Measurements from ENCODE around the gene NR1H2. TPM values are rescaled to one million over a fixed set of nuclear protein-coding genes. Genes with fewer than 3 reads are reported as not detected.
A peak's percentile ranks its signal among the peaks of the same experiment; 100 is the strongest.

Gene NR1H2
- total RNA-seq, 2 donors from 2014 or later, result 97.0 to 121 TPM

- Histone ChIP-seq H3K27me3 (no peaks in the 10 kb centered on the region), H3K27ac (peak overlapping the region in 1 of 2 donors; percentile 89), H3K36me3 (no peaks in the 10 kb centered on the region), H3K9me3 (no peaks in the 10 kb centered on the region), H3K4me1 (peaks cover 0 to 8% of the 10 kb centered on the region in 2 donors), H3K4me3 (peak overlapping the region in 1 of 2 donors; percentile 52)
- no peak for DNase-seq (ENCODE audit: low spot score)
- TF ChIP-seq CTCF (IDR thresholded peaks at IDR 0.05), result no peak
These were observed 19.5 kb upstream of the NR1H2 start for GRCh38 chr19:50356691-50357177.

GRCh38 chr19:50357178-50358100 is 18.8 kb upstream of the NR1H2 start:
- Histone ChIP-seq H3K4me3 (peak overlapping the region; percentile 40 to 52), H3K36me3 (no peaks in the 10 kb centered on the region)

GRCh38 chr19:50358483-50359327 is 17.6 kb upstream of the NR1H2 start:
- no peak for TF ChIP-seq CTCF (IDR thresholded peaks at IDR 0.05)
- Histone ChIP-seq H3K27ac (peak overlapping the region; percentile 86 to 89), H3K4me3 (peak overlapping the region; percentile 28 to 52), H3K9me3 (no peaks in the 10 kb centered on the region), H3K27me3 (no peaks in the 10 kb centered on the region), H3K36me3 (no peaks in the 10 kb centered on the region), H3K4me1 (peaks cover 0 to 8% of the 10 kb centered on the region in 2 donors)
- no peak for DNase-seq (ENCODE audit: low spot score)

More at GRCh38 chr19:50357178-50358100, 18.8 kb upstream of the NR1H2 start:
- peak overlapping the region; percentile 86 to 89 for H3K27ac ChIP-seq
- peak; percentile 84 to 96 for TF ChIP-seq CTCF (IDR thresholded peaks at IDR 0.05)
- H3K9me3 ChIP-seq, result no peaks in the 10 kb centered on the region
- peak; percentile 92 for DNase-seq (ENCODE audit: low spot score)
- H3K4me1 ChIP-seq, result peaks cover 0 to 8% of the 10 kb centered on the region in 2 donors
- H3K27me3 ChIP-seq, result no peaks in the 10 kb centered on the region

DNA sequence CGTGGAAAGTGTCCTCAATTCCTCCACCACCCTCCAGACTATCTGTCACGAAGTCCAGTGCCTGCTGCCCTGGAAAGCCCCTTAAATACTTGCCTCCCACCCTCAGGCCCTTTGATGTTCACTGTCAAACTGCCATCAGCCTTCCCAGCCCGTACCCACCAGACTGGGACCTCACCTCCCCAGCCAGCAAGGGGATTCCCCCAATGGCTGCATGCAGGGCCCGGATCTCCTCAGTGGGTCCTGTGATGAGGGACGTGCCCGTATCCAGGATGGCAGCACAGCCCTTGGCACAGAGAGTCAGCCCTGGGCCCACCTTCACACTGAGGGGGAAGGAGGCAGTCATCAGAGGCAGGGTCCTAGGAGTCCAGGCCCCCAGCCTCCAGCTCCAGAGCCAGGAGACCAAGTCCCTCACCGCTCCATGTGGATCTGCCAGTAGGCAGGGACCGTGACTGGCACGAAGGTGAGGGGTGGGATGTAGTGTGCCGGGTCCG is 16.9 kb upstream of the NR1H2 start:
- Histone ChIP-seq H3K36me3 (no peaks in the 10 kb centered on the region), H3K27ac (no peak overlapping the region), H3K27me3 (no peaks in the 10 kb centered on the region), H3K4me1 (peaks cover 0 to 8% of the 10 kb centered on the region in 2 donors), H3K4me3 (no peak overlapping the region), H3K9me3 (no peaks in the 10 kb centered on the region)
- no peak for DNase-seq (ENCODE audit: low spot score)
- no peak for TF ChIP-seq CTCF (IDR thresholded peaks at IDR 0.05)

- H3K4me3 ChIP-seq, result no peak overlapping the region
- no peaks in the 10 kb centered on the region for H3K36me3 ChIP-seq
- H3K4me1 ChIP-seq, result peaks cover 0 to 8% of the 10 kb centered on the region in 2 donors
- no peak overlapping the region for H3K27ac ChIP-seq
- no peaks in the 10 kb centered on the region for H3K9me3 ChIP-seq
- no peak for DNase-seq (ENCODE audit: low spot score)
- no peak for TF ChIP-seq CTCF (IDR thresholded peaks at IDR 0.05)
- H3K27me3 ChIP-seq, result no peaks in the 10 kb centered on the region
These were observed 14.8 kb upstream of the NR1H2 start for GRCh38 chr19:50361290-50362029.

Data from right atrium auricular region (tissue), 2 donors.